Pancreas (tissue), 10 donors: ENCODE results near the gene MYO10. TPM values are rescaled to one million over a fixed set of nuclear protein-coding genes. Genes with fewer than 3 reads are reported as not detected.

Experiments used
- ATAC-seq, 4 donors: fragments of 200-7000 bp; cut with Tn5 transposase; one replicate each; pipeline versions ENCODE4 v1.8.0 to v1.9.1; 2020; ENCODE audit warnings: mild to moderate bottlenecking in 4 of 4, moderate library complexity in 4 of 4
- DNase-seq, 6 donors: peaks; one replicate each; pipeline ENCODE4 v3.0.0-alpha.2; 2020
- FAIRE-seq: peaks from 2 replicates; lab custom pipeline; 2012; peaks lifted over from hg19 to GRCh38; lab: Jason Lieb, UNC
- H3K27ac ChIP-seq, 4 donors: fragments of 200-600 bp; sonication (generic); 1 replicate in 3 of 4; 2 replicates in 1 of 4; pipeline versions ENCODE4 v1.5.0 to v1.8.0; 2020
- H3K27me3 ChIP-seq, 4 donors: fragments of 200-600 bp; one replicate each; pipeline ENCODE4 v1.8.0; 2021
- H3K36me3 ChIP-seq, 3 donors: fragments of 200-600 bp; sonication (generic) in 1 of 3; one replicate each; pipeline versions ENCODE4 v1.5.0 to v1.8.0; 2020 to 2021
- H3K4me1 ChIP-seq, 3 donors: fragments of 200-600 bp; one replicate each; pipeline ENCODE4 v1.8.0; 2021
- H3K4me3 ChIP-seq, 4 donors: fragments of 200-600 bp; sonication (generic) in 2 of 4; one replicate each; pipeline versions ENCODE4 v1.5.0 to v1.8.0; 2020 to 2021
- H3K9me3 ChIP-seq, 4 donors: fragments of 200-600 bp; one replicate each; pipeline ENCODE4 v1.8.0; 2021
- WGBS, 2 donors: extraction: QIAGEN DNeasy Blood & Tissue Kit; methylation state at CpG; one replicate each; pipeline ENCODE4 v1.1.7; 2013; 5-methylcytosine and 5-hydroxymethylcytosine counted together
- intact Hi-C, 3 donors: fragments of 100-400 bp; cut with DNase I; formaldehyde crosslinking; loops; one replicate each; pipeline versions ENCODE4 v1.11.1 to v1.14.2; 2022
- polyA plus RNA-seq, 2 donors: library from polyadenylated mRNA; stranded (reverse); fragments of 200-250 nt; gene quantifications; one replicate each; pipeline ENCODE4 v1.2.3, GENCODE V29; 2013
- total RNA-seq, 6 donors: library from RNA; stranded (reverse); fragmentation: NEBNext Ultra II Directional in 4 of 6; extraction: Animal tissue kit (Norgen Biotek cat#: 25700) in 4 of 6; gene quantifications; one replicate each; pipeline versions ENCODE4 v1.2.1 to v1.2.4, GENCODE V29; 2021 to 2023
- TF ChIP-seq, protein P1 (sequence below), 4 donors: fragments of 200-600 bp; sonication (generic) in 3 of 4; IDR thresholded peaks; one replicate each; pipeline versions ENCODE4 v1.5.0 to v1.8.0; 2021; ENCODE audit warnings: antibody characterized with exemption in 4 of 4
- donor health status: healthy with polysubstance abuse.
- donor health status: DM: no; HTN: no; CAD: no; lungs with moderate emphysema.
- donor health status: DM: no; HTN: no; CAD: no.
- donor health status: control.
- donor health status: control.
- donor health status: Bipolar disorder and iron deficiency.
- donor health status: DM: yes; HTN: yes; CAD: no.
- donor health status: DM: no; HTN: no; CAD: no.
- donor health status: DM: no; HTN: no; CAD: no.
- donor health status: DM: yes; HTN: yes; CAD: no.

Gene MYO10
- total and polyA plus RNA-seq, 8 donors, result 11.5 to 47.3 (median 34.8) TPM

DNA sequence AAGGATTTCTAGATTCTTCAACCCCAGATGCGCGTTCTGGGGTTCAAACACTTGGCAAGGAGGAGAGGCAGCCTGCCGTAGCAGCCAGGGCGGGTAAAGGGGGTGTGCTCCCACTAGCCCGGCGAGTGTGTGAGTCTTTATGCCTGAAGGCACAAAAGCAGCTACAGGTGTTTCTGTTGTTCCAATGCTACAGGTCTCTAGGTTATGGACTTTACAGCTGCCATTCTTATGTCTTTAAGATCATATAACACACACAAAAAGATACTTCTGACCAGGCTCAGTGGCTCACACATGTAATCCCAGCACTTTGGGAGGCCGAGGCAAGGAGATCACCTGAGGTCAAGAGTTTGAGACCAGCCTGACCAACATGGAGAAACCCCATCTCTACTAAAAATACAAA lies 185.6 kb downstream of the MYO10 start:
- intact Hi-C loops, result no loop called here
- Histone ChIP-seq H3K4me3 (no peak overlapping the region), H3K36me3 (peaks cover 0 to 15% (median 3%) of the 10 kb centered on the region in 3 donors), H3K9me3 (no peaks in the 10 kb centered on the region), H3K4me1 (no peaks in the 10 kb centered on the region), H3K27me3 (no peaks in the 10 kb centered on the region), H3K27ac (no peak overlapping the region)
- ATAC-seq, result no peak
- DNase-seq, result no peak
- TF ChIP-seq, protein P1, sequence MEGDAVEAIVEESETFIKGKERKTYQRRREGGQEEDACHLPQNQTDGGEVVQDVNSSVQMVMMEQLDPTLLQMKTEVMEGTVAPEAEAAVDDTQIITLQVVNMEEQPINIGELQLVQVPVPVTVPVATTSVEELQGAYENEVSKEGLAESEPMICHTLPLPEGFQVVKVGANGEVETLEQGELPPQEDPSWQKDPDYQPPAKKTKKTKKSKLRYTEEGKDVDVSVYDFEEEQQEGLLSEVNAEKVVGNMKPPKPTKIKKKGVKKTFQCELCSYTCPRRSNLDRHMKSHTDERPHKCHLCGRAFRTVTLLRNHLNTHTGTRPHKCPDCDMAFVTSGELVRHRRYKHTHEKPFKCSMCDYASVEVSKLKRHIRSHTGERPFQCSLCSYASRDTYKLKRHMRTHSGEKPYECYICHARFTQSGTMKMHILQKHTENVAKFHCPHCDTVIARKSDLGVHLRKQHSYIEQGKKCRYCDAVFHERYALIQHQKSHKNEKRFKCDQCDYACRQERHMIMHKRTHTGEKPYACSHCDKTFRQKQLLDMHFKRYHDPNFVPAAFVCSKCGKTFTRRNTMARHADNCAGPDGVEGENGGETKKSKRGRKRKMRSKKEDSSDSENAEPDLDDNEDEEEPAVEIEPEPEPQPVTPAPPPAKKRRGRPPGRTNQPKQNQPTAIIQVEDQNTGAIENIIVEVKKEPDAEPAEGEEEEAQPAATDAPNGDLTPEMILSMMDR (IDR thresholded peaks at IDR 0.05), result no peak
- WGBS, 2 donors, result 92 to 95% methylated on average over 7 of the region's 7 CpGs
- no peak for FAIRE-seq

DNA sequence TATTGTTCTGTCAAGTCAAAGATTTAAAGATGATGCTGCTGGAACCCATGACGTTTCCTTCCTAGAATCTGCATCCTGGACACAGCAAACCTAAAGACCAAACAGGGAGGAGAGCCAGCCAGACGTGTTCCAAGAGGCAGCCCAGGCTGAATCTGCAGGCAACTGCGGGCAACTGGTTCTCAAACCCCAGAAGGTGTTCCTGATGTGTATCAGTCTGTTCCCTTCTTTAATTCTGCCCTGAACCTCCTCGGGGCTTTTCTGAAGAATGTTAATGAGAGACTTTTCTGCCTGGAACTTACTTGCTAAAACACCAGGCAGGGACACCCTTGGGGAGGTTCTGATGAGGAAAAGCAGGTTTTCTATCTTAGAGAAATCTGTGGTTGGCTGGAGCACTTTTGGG lies 186.5 kb downstream of the MYO10 start:
- TF ChIP-seq, protein P1 (IDR thresholded peaks at IDR 0.05), result no peak
- H3K27ac ChIP-seq, result no peak overlapping the region
- ATAC-seq (no peak), FAIRE-seq (no peak), DNase-seq (no peak)
- no peak overlapping the region for H3K4me3 ChIP-seq
- WGBS, 2 donors, result 73 to 80% methylated on average over 4 of the region's 4 CpGs
- H3K36me3 ChIP-seq, result peaks cover 0 to 7% (median 3%) of the 10 kb centered on the region in 3 donors
- no peaks in the 10 kb centered on the region for H3K27me3 ChIP-seq
- H3K9me3 ChIP-seq, result no peaks in the 10 kb centered on the region
- H3K4me1 ChIP-seq, result no peaks in the 10 kb centered on the region
- intact Hi-C loops, result no loop called here

DNA sequence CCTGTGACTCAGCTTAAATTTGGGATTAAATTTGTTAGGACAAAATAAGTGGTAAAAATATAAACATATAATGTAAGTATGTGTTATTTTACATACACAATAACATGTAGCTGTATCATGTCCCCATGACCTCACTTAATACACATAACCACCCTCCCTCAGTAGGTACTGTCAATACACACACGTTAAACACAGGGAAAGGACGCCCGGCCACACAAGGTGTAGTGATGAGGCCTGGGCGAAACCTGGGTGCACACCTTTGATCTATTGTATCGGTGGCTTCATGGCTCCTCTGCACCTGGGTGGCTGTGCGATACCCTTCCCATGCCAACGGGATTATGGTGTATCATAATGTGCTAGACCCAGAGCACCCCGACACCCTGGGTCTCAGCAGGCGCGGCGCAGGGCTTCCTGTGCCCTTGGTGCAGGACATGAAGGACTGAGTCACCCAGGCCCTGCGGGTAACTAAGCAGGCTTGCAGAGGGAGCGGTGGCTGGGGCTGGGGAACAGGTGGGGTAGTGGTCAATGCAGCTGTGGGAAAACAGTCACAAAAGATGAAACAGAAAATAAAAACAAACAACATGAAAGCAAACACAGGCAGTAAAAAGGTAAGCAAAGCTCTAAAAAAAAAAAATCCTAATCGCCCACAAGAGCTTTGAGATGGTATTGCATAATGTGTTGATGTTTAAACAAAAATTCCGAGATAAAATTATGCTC lies 191.8 kb downstream of the MYO10 start:
- intact Hi-C loops, result no loop called here
- Histone ChIP-seq H3K9me3 (no peaks in the 10 kb centered on the region), H3K4me3 (no peak overlapping the region), H3K27me3 (no peaks in the 10 kb centered on the region), H3K27ac (no peak overlapping the region), H3K36me3 (no peaks in the 10 kb centered on the region), H3K4me1 (peaks cover 0 to 6% (median 0%) of the 10 kb centered on the region in 3 donors)
- ATAC-seq (peak in 2 of 4 donors; percentile 20 to 57), DNase-seq (no peak), FAIRE-seq (no peak)
- WGBS, 2 donors, result 83 to 84% methylated on average over 15 of the region's 15 CpGs
- TF ChIP-seq, protein P1 (IDR thresholded peaks at IDR 0.05), result no peak

DNA sequence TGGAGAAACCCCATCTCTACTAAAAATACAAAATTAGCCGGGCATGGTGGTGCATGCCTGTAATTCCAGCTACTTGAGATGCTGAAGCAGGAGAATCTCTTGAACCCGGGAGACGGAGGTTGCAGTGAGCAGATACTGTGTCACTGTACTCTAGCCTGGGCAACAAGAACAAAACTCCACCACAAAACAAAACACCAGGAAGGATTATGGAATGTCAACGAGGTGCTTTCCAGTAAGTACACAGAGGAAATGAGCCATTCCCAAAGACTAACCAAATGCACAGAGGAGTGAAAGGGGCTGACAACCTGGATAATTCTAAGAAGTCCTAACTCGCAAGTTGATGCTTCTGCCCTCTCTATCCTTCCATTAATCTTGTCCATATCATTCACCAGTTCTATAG lies 193.2 kb downstream of the MYO10 start:
- FAIRE-seq (no peak), ATAC-seq (no peak), DNase-seq (no peak)
- intact Hi-C loops, result no loop called here
- Histone ChIP-seq H3K27me3 (no peaks in the 10 kb centered on the region), H3K9me3 (no peaks in the 10 kb centered on the region), H3K4me3 (no peak overlapping the region), H3K36me3 (no peaks in the 10 kb centered on the region), H3K27ac (no peak overlapping the region), H3K4me1 (peaks cover 0 to 6% (median 0%) of the 10 kb centered on the region in 3 donors)
- TF ChIP-seq, protein P1 (IDR thresholded peaks at IDR 0.05), result no peak
- 82 to 85% methylated on average over 5 of the region's 5 CpGs for WGBS, 2 donors

DNA sequence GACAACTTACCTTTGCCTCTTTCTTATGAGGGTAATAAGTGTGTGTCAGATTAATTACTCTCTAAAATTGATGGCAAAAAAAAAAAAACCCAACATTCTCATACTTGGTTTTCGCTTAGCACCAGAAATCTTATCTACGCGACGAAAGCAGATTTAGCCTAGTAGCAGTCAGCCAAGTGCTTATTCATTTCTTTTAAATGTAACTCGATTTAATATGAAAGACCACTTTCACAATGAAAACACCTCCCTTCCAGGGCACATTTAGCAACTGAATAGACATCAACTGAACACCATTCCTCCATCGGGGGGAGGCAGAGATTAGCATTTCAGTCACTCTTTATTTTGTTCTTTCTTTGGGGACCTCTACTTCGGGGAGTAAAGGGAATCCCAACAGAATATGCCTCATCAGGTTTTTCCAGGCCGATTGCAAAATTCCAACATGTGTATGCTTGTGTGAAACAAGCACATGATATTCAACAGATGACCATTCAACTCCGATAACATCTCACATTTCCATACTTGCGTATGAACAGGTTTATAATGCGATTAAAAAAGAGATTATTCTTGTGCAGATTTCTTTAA lies 195.2 kb downstream of the MYO10 start:
- Histone ChIP-seq H3K9me3 (no peaks in the 10 kb centered on the region), H3K4me3 (no peak overlapping the region), H3K27me3 (no peaks in the 10 kb centered on the region), H3K4me1 (peaks cover 9 to 20% (median 12%) of the 10 kb centered on the region in 3 donors), H3K36me3 (no peaks in the 10 kb centered on the region), H3K27ac (no peak overlapping the region)
- intact Hi-C loops, result no loop called here
- WGBS, 2 donors, result 45 to 52% methylated on average over 11 of the region's 11 CpGs
- DNase-seq, result no peak
- FAIRE-seq, result no peak
- TF ChIP-seq, protein P1 (IDR thresholded peaks at IDR 0.05), result no peak
- ATAC-seq, result no peak
